Muscle of back (tissue), 13 donors: ENCODE measurements around the gene CHRFAM7A. TPM values are rescaled to one million over a fixed set of nuclear protein-coding genes. Genes with fewer than 3 reads are reported as not detected.
"Not testable (repeated sequence)": the region's sequence is repeated elsewhere in the genome, so short reads cannot be mapped to it uniquely, and the experiment has no call there.

Experiments
- DNase-seq, 3 donors: peaks; one replicate each; pipeline versions ENCODE4 v3.0.0 to v3.0.0-alpha.2; 2013
- long read RNA-seq, 9 donors: transcript quantifications; one replicate each; lab custom pipeline, GENCODE V29; 2026
- polyA plus RNA-seq, 10 donors: library from polyadenylated mRNA; unstranded; fragments of 120-200 nt; gene quantifications; one replicate each; pipeline ENCODE4 v1.2.1, GENCODE V29; 2013; ENCODE audit not compliant: insufficient read length in 10 of 10

CHRFAM7A gene
- 1 to 10 TPM in 8 of 10 donors, under 1 TPM in 2; 0.40 to 2.8 (median 1.9) TPM for polyA plus RNA-seq
- long read RNA-seq, donor 1, result 0 reads
- long read RNA-seq, donor 2, result 0 reads
- long read RNA-seq, donor 3, result 0 reads
- long read RNA-seq, donor 4, result 0 reads
- long read RNA-seq, donor 5, result 0 reads
- long read RNA-seq, donor 6, result 0 reads
- long read RNA-seq, donor 7, result 0 reads
- long read RNA-seq, donor 8, result 0 reads
- long read RNA-seq, donor 9, result 0 reads

- not testable (repeated sequence) for DNase-seq
Observed at GRCh38 chr15:30392766-30393663, at the start of gene CHRFAM7A. CHRFAM7A (minus strand) TSS chr15:30393540; CDS start chr15:30383351, 10,189 bp downstream.

DNA sequence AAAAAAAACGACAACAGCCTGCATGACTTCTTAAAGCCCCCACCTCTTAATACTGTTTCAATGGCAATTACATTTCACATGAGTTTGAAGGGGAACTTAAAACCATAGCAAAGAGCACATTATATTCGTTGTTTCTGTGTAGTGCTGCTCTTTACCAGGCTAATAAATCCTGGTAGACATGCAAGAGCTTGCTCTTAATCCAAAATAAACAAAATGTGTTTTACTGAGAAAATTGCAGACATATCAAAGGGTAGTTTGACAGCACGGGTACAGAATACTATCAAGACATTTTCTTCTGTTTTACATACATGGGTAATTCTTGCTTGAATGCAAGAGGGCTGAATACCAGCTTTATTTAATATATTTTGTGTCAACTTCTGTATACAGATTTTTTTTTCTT, 45.0 kb upstream of the CHRFAM7A start:
- DNase-seq, result not testable (repeated sequence)

GRCh38 chr15:30435878-30436277, 42.5 kb upstream of the CHRFAM7A start:
- not testable (repeated sequence) for DNase-seq

- DNase-seq, result not testable (repeated sequence)
Observed at GRCh38 chr15:30420723-30421122, 27.4 kb upstream of the CHRFAM7A start.

DNA sequence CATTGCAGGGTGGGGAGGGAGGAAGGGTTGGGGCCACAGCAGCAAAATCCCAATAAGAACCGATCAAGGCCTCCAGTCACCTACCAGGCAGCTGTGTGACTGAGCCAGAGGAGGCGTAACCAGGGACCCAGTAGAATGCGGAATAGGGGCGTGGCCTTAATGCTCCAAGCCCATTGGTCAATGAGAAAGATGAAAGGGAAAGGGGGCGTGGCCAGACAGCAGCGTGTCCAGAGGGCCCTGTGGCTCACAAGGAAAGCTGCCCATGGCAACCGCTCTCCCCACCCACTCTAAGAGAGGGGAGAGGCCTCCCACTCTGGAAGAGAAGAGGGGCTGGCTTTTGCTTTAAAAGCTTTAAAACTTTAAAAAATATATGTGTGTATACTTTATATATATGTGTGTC, 20.8 kb upstream of the CHRFAM7A start, which contains the start of gene GOLGA8R:
Gene GOLGA8R, minus strand, starts transcription at position 101 of the 400 bp plus-strand sequence. Its CDS starts 98 bp downstream, at position 3.
- DNase-seq, result not testable (repeated sequence)

DNA sequence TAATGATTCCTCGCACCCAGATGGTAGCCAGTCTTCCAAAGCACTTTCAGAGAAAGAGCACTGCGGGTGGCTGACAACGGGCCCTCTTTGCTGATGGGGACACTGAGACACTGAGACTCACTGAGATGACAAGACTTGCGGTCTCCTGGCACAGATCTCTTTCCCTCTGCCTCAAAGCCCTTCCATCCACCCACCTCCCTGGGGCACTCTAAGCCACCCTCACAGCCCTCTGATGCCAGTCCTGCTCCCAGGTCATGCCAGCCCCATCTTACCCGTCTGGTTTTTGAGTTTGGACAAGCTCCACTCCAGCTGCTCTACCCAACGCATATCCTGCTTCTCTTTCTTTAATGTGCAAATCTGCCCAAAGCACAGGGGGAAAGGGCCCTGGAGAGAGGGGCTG, 14.3 kb upstream of the CHRFAM7A start:
- DNase-seq, result not testable (repeated sequence)

DNA sequence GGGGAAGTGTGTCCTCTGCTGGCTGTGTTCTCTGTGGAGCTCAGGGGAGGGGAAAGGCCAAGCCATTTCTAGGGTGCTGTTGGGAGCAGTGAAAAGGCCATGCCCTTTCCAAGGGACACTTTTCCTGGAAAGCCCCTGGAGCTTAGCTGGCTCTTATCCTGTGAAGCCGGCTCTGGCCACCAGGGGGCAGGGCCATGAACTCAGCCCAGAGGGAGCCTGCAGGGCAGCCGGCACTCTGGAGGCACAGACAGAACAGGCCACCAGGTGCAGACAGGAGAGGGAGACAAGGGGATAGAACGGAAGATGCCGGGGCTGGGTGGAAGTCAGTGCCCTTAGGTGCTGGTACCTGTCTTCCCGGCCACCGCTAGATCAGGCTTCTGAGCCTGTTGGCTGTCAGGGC, 5.6 kb upstream of the CHRFAM7A start:
- not testable (repeated sequence) for DNase-seq

GRCh38 chr15:30393664-30393991, 288 bp upstream of the CHRFAM7A start:
- not testable (repeated sequence) for DNase-seq

GRCh38 chr15:30386318-30386887, 6.9 kb downstream of the CHRFAM7A start:
- not testable (repeated sequence) for DNase-seq

GRCh38 chr15:30377082-30377413, 16.3 kb downstream of the CHRFAM7A start:
- DNase-seq, result not testable (repeated sequence)

- not testable (repeated sequence) for DNase-seq
Observed at GRCh38 chr15:30376375-30377081, 16.8 kb downstream of the CHRFAM7A start.

GRCh38 chr15:30375872-30376271, 17.5 kb downstream of the CHRFAM7A start:
- peak in 1 of 3 donors; percentile 0 for DNase-seq

GRCh38 chr15:30374862-30375261, 18.5 kb downstream of the CHRFAM7A start:
- not testable (repeated sequence) for DNase-seq

- DNase-seq, result not testable (repeated sequence)
Observed at GRCh38 chr15:30368271-30368670, 25.1 kb downstream of the CHRFAM7A start.

DNA sequence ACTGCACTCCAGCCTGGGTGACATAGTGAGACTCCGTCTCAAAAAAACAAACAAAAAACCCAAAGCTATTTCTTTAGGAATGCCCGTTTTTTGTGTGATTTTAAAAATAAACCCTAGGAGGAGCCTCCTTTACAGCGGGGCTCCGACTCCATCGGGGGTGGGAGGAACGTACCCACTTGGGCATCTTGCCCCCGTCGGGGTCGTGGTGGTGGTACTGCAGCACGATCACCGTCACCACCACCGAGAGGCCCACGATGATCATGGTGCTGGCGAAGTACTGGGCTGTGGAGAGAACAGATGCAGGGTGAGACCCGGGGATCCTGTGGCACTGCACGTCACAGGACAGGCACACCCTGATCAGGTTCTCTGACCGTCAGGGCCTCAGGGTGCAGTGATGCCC, 26.1 kb downstream of the CHRFAM7A start:
- DNase-seq, result not testable (repeated sequence)

GRCh38 chr15:30361404-30361803, 31.9 kb downstream of the CHRFAM7A start:
- not testable (repeated sequence) for DNase-seq

GRCh38 chr15:30360990-30361389, 32.4 kb downstream of the CHRFAM7A start:
- DNase-seq, result not testable (repeated sequence)

- not testable (repeated sequence) for DNase-seq
Observed at GRCh38 chr15:30355043-30355442, 38.3 kb downstream of the CHRFAM7A start.

GRCh38 chr15:30349803-30350202, 43.5 kb downstream of the CHRFAM7A start:
- not testable (repeated sequence) for DNase-seq

DNA sequence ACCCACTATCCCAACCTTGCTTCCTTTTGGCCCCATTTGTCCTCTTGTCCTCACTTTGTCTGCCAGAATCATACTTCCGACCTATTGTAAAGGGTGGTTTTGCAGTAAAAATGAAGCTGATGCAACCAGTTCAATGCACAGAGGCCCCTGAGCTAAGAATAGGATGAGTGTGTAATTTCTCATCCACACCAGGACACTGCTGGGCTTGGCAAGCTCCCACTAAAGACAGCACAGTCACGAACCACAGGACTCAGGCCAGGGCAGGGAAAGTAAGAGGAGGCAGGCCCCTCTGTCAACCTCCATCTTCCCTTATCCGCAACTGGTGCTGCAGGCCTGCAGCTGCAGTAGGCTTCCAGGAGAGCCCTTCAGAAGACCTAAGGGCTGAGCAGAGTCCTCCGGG, 56.8 kb downstream of the CHRFAM7A start:
- DNase-seq, result not testable (repeated sequence)

DNA sequence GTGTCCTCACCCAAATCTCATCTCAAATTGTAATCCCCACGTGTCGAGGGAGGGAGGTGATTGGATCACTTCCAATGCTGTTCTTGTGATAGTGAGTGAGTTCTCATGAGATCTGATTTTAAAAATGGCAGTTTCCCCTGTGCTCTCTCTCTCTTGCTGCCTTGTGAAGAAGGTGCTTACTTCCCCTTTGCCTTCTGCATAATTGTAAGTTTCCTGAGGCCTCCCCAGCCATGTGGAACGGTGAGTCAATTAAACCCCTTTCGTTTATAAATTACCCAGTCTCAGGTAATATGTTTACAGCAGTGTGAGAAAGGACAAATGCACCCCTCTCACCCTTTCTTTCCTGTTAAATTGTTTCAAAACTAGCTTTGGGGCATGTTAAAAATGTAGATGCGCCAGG, 59.2 kb downstream of the CHRFAM7A start:
- DNase-seq, result not testable (repeated sequence)

GRCh38 chr15:30326145-30326544, 67.2 kb downstream of the CHRFAM7A start:
- peak in 1 of 3 donors; percentile 0 for DNase-seq
